ENCODE results near the gene SCAMP2. TPM values are rescaled to one million over a fixed set of nuclear protein-coding genes. Genes with fewer than 3 reads are reported as not detected.

SCAMP2 gene
- total RNA-seq, 2 donors from 2014 or later = 33.5 to 36.9 TPM

DNA sequence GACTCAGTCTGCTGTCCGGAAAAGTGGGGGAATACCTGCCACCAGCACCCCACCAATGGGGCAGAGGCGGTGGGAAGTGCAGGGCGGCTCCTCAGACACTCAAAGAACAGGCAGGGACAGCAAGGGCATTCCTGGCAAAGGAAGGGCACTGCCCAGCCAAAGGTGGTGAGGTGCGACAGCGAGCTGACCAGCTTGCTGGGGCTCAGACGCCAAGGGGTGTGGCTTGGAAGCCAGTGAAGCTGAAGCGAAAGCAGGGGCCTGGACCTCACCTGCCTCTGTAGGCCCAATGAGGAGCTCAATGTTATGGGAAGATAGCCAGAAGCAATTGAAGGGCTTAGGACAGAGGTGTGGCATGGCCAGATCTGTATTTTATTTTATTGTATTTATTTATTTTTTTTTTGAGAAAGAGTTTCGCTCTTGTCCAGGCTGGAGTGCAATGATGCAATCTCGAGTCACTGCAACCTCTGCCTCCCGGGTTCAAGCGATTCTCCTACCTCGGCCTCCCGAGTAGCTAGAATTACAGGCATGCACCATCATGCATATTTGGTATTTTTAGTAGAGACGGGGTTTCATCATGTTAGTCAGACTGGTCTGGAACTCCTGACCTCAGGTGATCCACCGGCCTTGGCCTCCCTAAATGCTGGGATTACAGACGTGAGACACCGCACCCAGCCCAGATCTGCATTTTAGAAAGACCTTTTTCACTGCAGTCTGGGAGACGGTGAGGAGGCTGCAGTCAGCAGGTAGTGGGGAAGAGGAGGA is 64.9 kb downstream of the SCAMP2 start:
- no peaks in the 10 kb centered on the region for H3K27me3 ChIP-seq
- DNase-seq (no peak), ATAC-seq (no peak)
- no peaks in the 10 kb centered on the region for H3K36me3 ChIP-seq (replicated peaks in 1 of 2; ENCODE audit: insufficient read depth in 1 of 2, low read depth in 2 of 2)
- H3K27ac ChIP-seq = no peak overlapping the region
- 67 to 74% methylated on average over 18 of the region's 18 CpGs for WGBS, 2 donors
- no peak overlapping the region for H3K4me3 ChIP-seq
- no peaks in the 10 kb centered on the region for H3K9me3 ChIP-seq
- TF ChIP-seq CTCF (IDR thresholded peaks at IDR 0.05) = no peak
- TF ChIP-seq POLR2A (IDR thresholded peaks at IDR 0.05) = no peak
- no peaks in the 10 kb centered on the region for H3K4me1 ChIP-seq
- intact Hi-C loops (cut with DNase I) = no loop called here

DNA sequence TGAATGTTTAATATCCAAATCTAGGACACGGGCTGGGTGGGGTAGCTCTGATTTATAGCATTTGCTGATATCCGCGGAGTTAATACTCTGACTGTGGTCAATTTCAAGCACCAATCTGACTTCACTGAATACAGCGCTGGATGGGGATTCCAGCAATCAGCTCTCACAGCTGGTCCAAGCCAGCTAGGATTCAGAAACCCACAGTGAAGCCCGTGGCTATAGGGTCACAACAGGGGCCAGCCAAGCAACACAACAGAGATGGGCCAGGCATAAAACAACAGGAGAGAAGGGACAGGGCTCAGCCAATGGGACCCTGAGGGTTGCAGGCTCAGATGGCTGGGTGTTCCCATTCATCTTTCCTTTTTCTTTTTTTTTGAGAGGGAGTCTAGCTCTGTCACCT is 65.9 kb downstream of the SCAMP2 start:
- no peak overlapping the region for H3K27ac ChIP-seq
- no peak for TF ChIP-seq POLR2A (IDR thresholded peaks at IDR 0.05)
- no peak for TF ChIP-seq CTCF (IDR thresholded peaks at IDR 0.05)
- 55 to 69% methylated on average over 5 of the region's 5 CpGs for WGBS, 2 donors
- no peaks in the 10 kb centered on the region for H3K9me3 ChIP-seq
- DNase-seq (no peak), ATAC-seq (no peak)
- no peaks in the 10 kb centered on the region for H3K4me1 ChIP-seq
- H3K4me3 ChIP-seq = no peak overlapping the region
- H3K36me3 ChIP-seq (replicated peaks in 1 of 2; ENCODE audit: insufficient read depth in 1 of 2, low read depth in 2 of 2) = no peaks in the 10 kb centered on the region
- H3K27me3 ChIP-seq = no peaks in the 10 kb centered on the region
- intact Hi-C loops (cut with DNase I) = no loop called here

- no peak overlapping the region for H3K27ac ChIP-seq
- peaks cover 0 to 5% of the 10 kb centered on the region in 2 donors for H3K36me3 ChIP-seq (replicated peaks in 1 of 2; ENCODE audit: insufficient read depth in 1 of 2, low read depth in 2 of 2)
- no peak overlapping the region for H3K4me3 ChIP-seq
- intact Hi-C loops (cut with DNase I) = no loop called here
- DNase-seq = no peak
- TF ChIP-seq CTCF (IDR thresholded peaks at IDR 0.05) = no peak
- no peak for TF ChIP-seq POLR2A (IDR thresholded peaks at IDR 0.05)
- ATAC-seq = no peak
- H3K9me3 ChIP-seq = no peaks in the 10 kb centered on the region
- WGBS, 2 donors = 84 to 87% methylated on average over 6 of the region's 6 CpGs
- H3K27me3 ChIP-seq = no peaks in the 10 kb centered on the region
- H3K4me1 ChIP-seq = peaks cover 4% of the 10 kb centered on the region
Measured at GRCh38 chr15:74804935-74805334, 68.2 kb downstream of the SCAMP2 start.

GRCh38 chr15:74802862-74803447 is 70.2 kb downstream of the SCAMP2 start:
- intact Hi-C loops (cut with DNase I) = no loop called here
- no peak for TF ChIP-seq POLR2A (IDR thresholded peaks at IDR 0.05)
- TF ChIP-seq CTCF (IDR thresholded peaks at IDR 0.05) = no peak

More at GRCh38 chr15:74802862-74803447, 70.2 kb downstream of the SCAMP2 start:
- Histone ChIP-seq H3K27ac (no peak overlapping the region), H3K4me1 (peaks cover 17% of the 10 kb centered on the region), H3K4me3 (no peak overlapping the region), H3K27me3 (no peaks in the 10 kb centered on the region), H3K9me3 (no peaks in the 10 kb centered on the region), H3K36me3 (replicated peaks in 1 of 2; ENCODE audit: insufficient read depth in 1 of 2, low read depth in 2 of 2) (peaks cover 0 to 5% of the 10 kb centered on the region in 2 donors)
- 92 to 95% methylated on average over 27 to 29 of the region's 31 CpGs for WGBS, 2 donors
- DNase-seq (no peak), ATAC-seq (no peak)
